Mesothelial cell of epicardium (in vitro differentiated cells): Measurements from ENCODE around the gene HHAT. TPM values are rescaled to one million over a fixed set of nuclear protein-coding genes. Genes with fewer than 3 reads are reported as not detected.

Experiments
- DNase-seq, 2 experiments: peaks; one replicate each; pipeline ENCODE4 v3.0.0; 2021; ENCODE audit warnings: low spot score in 2 of 2; ENCODE audit not compliant: unreplicated experiment in 2 of 2
- H3K27ac Mint-ChIP-seq: 2 replicates; pipeline ENCODE4 v1.8.0; 2021; ENCODE audit warnings: mixed read lengths
- H3K27me3 Mint-ChIP-seq: 2 replicates; pipeline ENCODE4 v1.8.0; 2021; ENCODE audit warnings: low read depth, mixed read lengths
- H3K36me3 Mint-ChIP-seq: 2 replicates; pipeline ENCODE4 v1.8.0; 2021; ENCODE audit warnings: mixed read lengths
- H3K4me1 Mint-ChIP-seq: 2 replicates; pipeline ENCODE4 v1.8.0; 2021; ENCODE audit warnings: mixed read lengths
- H3K4me3 Mint-ChIP-seq: 2 replicates; pipeline ENCODE4 v1.8.0; 2021; ENCODE audit warnings: mild to moderate bottlenecking, moderate library complexity, mixed read lengths
- H3K9me3 Mint-ChIP-seq: 2 replicates; pipeline ENCODE4 v1.8.0; 2021; ENCODE audit warnings: mixed read lengths
- total RNA-seq: library from RNA; stranded (reverse); gene quantifications from 3 replicates; pipeline ENCODE4 v1.2.1, GENCODE V29; 2021
- TF ChIP-seq, protein P1 (sequence below): fragments of 200-600 bp; sonication (generic); IDR thresholded peaks from one replicate; pipeline ENCODE4 v1.5.0; 2021; ENCODE audit warnings: antibody characterized with exemption; ENCODE audit not compliant: unreplicated experiment

The HHAT gene
- total RNA-seq, 1 donor from 2014 or later: 19.2 TPM

DNA sequence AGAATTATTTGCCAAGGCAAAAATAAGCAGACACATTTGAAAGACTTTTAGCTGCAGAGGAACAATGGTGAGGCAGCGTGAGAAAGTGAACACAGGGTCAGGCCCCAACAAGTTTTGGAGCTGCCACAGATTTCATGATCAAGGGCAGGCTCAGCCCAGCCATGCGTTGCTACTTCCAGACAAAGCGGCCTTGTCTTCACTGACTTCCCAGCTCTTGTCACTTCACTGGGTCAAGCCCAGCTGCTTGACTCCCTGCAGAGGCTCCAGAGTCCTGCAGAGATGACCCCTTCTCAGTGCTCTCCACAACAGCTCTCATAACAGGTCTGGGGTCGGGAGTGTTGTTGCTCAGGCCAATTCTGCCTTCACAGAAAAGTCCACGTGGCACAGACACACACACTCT is 35.8 kb downstream of the HHAT start:
- no peaks in the 10 kb centered on the region for H3K27me3 Mint-ChIP-seq
- H3K27ac Mint-ChIP-seq: no peak overlapping the region
- H3K36me3 Mint-ChIP-seq: peaks cover 2% of the 10 kb centered on the region
- DNase-seq: no peak
- H3K4me1 Mint-ChIP-seq: peaks cover 12% of the 10 kb centered on the region
- H3K9me3 Mint-ChIP-seq: no peaks in the 10 kb centered on the region
- H3K4me3 Mint-ChIP-seq: no peak overlapping the region
- TF ChIP-seq, protein P1, sequence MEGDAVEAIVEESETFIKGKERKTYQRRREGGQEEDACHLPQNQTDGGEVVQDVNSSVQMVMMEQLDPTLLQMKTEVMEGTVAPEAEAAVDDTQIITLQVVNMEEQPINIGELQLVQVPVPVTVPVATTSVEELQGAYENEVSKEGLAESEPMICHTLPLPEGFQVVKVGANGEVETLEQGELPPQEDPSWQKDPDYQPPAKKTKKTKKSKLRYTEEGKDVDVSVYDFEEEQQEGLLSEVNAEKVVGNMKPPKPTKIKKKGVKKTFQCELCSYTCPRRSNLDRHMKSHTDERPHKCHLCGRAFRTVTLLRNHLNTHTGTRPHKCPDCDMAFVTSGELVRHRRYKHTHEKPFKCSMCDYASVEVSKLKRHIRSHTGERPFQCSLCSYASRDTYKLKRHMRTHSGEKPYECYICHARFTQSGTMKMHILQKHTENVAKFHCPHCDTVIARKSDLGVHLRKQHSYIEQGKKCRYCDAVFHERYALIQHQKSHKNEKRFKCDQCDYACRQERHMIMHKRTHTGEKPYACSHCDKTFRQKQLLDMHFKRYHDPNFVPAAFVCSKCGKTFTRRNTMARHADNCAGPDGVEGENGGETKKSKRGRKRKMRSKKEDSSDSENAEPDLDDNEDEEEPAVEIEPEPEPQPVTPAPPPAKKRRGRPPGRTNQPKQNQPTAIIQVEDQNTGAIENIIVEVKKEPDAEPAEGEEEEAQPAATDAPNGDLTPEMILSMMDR: no peak

DNA sequence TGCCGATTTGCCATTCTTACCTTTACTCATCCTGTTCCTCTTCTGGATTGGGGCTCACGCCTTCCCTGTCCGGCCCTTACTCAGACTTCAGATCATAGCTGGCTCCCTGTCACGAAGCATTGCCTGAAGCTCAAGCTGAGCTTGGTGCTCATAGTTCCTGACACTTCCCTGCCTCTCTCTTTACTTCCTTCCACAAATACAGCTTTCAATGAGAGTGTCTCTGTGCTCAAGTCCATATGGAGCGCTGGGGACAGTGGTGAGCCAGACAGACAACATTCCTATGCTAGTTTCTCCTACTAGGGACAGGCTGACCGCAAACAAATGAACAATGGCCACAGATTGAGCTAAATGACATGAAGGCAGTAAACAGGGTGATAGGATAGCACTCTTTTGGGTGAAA is 38.1 kb downstream of the HHAT start:
- DNase-seq: no peak
- Mint-ChIP-seq H3K36me3 (peaks cover 2% of the 10 kb centered on the region), H3K4me1 (peaks cover 8% of the 10 kb centered on the region), H3K27me3 (no peaks in the 10 kb centered on the region), H3K27ac (peak overlapping the region; percentile 41), H3K9me3 (no peaks in the 10 kb centered on the region), H3K4me3 (no peak overlapping the region)
- TF ChIP-seq, protein P1: no peak

DNA sequence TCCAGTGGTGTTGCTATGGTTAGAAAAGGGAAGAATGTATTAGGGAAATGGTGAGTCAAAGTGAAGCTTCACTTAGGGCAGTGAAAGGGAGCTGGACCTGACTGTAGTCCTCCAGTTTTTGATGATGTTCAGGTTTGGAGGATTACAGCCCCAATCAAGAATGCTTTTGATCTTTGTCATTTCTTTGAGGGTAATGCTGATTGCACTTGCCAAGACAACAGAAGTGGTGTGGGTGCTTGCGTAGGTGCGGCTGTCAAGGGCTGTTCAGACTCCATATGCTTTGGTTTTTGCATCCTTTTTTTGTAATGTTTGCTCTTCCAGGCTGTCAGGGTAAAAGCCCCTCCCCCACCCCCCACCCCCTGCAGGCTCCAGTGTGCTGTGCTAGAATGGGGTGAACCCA is 38.9 kb downstream of the HHAT start:
- Mint-ChIP-seq H3K27me3 (no peaks in the 10 kb centered on the region), H3K27ac (no peak overlapping the region)

DNA sequence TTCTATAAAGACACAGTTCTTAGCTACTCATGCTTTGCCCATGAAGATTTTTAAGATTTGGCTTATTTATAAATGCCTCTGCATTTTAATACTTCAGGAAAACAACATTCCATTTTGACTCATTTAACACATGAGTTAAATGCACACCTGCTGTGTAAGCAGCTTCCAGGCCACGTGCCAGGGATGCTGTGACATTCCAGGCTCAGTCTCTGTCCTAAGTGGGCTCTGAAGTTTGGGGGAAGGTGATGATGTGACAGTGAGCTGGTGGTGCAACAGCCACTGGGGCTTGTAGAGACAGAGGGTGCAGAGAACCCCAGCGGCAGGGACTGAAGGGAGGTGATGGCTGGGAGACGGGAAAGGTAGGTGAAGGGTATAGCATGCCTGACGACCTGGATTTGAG is 40.7 kb downstream of the HHAT start:
- no peak for DNase-seq
- Mint-ChIP-seq H3K4me3 (no peak overlapping the region), H3K9me3 (no peaks in the 10 kb centered on the region), H3K4me1 (peaks cover 12% of the 10 kb centered on the region), H3K27me3 (no peaks in the 10 kb centered on the region), H3K36me3 (peaks cover 2% of the 10 kb centered on the region), H3K27ac (no peak overlapping the region)
- TF ChIP-seq, protein P1: no peak

More for the DNA sequence above, 38.9 kb downstream of the HHAT start:
- H3K4me1 Mint-ChIP-seq: peaks cover 7% of the 10 kb centered on the region
- TF ChIP-seq, protein P1: no peak
- DNase-seq: no peak
- H3K4me3 Mint-ChIP-seq: no peak overlapping the region
- peaks cover 2% of the 10 kb centered on the region for H3K36me3 Mint-ChIP-seq
- H3K9me3 Mint-ChIP-seq: no peaks in the 10 kb centered on the region

GRCh38 chr1:210371916-210372315 is 43.2 kb downstream of the HHAT start:
- Mint-ChIP-seq H3K9me3 (no peaks in the 10 kb centered on the region), H3K36me3 (peaks cover 2% of the 10 kb centered on the region), H3K27me3 (no peaks in the 10 kb centered on the region), H3K4me1 (peaks cover 26% of the 10 kb centered on the region), H3K27ac (no peak overlapping the region), H3K4me3 (no peak overlapping the region)
- DNase-seq: no peak
- TF ChIP-seq, protein P1: no peak

DNA sequence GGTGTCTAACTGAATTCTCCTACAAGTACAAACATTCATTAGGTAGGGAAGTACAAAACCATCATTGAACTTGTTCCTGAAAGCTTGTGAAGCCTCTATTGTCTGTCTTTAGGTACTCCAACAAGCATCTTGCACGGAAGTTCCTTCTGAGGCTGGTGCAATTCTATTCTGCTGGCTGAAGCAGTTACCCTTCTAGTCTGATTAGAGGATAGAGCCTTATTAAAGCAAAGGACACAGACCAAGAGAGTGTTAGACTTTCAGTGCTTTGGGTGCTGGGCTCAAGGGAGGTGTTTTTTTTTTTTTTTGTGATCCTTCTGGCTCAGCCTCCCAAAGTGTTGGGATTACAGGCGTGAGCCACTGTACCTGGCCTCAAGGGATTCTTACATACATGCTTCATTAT is 43.8 kb downstream of the HHAT start:
- TF ChIP-seq, protein P1: no peak
- H3K27ac Mint-ChIP-seq: no peak overlapping the region
- DNase-seq: no peak

More for the DNA sequence above, 43.8 kb downstream of the HHAT start:
- Mint-ChIP-seq H3K36me3 (peaks cover 2% of the 10 kb centered on the region), H3K27me3 (no peaks in the 10 kb centered on the region), H3K4me3 (no peak overlapping the region), H3K9me3 (no peaks in the 10 kb centered on the region), H3K4me1 (peaks cover 28% of the 10 kb centered on the region)
